ENCODE measurements around the gene SPACA9.

DNA sequence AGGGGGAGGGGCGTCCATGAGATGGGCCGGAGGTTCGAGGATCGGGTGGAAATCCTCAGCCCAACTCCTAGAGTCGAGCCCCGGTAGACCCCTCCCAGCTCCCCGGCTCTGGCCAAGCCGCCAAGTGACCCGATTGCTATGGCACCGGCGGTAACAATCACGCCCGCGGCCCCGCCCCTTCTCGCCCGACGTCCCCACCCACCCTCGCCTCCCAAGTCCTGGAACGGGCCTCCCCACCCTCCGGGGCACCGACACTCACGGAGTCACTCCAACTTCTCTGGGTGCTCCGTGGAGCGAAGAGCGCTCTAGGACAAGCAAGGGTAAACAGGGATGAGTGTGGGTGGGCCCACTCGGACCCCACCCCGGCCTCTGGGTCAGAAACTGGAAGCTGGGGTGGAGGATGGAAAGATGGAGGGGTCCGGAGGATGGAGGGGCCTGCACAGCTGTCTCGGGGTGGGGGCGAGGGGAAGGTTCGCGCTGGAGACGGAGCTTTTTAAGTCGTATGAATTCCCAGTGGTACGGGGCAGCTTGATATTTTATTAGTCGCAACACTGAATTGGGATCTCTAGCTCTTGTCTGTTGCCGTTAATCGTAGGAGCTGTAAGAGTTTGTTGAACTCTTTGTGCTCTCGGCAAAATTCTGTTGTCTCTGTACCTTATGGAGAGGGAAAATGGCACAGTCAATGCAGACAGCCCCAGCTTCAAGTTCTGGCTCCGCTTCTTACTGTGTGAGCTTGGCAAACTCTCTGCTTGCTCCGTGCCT is at the start of gene SPACA9:
- TF ChIP-seq, protein P1, sequence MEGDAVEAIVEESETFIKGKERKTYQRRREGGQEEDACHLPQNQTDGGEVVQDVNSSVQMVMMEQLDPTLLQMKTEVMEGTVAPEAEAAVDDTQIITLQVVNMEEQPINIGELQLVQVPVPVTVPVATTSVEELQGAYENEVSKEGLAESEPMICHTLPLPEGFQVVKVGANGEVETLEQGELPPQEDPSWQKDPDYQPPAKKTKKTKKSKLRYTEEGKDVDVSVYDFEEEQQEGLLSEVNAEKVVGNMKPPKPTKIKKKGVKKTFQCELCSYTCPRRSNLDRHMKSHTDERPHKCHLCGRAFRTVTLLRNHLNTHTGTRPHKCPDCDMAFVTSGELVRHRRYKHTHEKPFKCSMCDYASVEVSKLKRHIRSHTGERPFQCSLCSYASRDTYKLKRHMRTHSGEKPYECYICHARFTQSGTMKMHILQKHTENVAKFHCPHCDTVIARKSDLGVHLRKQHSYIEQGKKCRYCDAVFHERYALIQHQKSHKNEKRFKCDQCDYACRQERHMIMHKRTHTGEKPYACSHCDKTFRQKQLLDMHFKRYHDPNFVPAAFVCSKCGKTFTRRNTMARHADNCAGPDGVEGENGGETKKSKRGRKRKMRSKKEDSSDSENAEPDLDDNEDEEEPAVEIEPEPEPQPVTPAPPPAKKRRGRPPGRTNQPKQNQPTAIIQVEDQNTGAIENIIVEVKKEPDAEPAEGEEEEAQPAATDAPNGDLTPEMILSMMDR (conservative IDR thresholded peaks at IDR 0.05; ENCODE audit: low read depth, low read length): no peak
- TF ChIP-seq SMC3 (IDR thresholded peaks at IDR 0.05; ENCODE audit: low read depth, low read length) (no peak), CHD1 (IDR thresholded peaks at IDR 0.05; ENCODE audit: low read depth, low read length) (no peak), POLR2A (IDR thresholded peaks at IDR 0.05; ENCODE audit: low read depth, low read length) (no peak; the same call in 1 of the 2 replicates), RAD21 (IDR thresholded peaks at IDR 0.05; ENCODE audit: low read length) (no peak), FOS (IDR thresholded peaks at IDR 0.05; ENCODE audit: low read depth, low read length) (no peak), MAFK (IDR thresholded peaks at IDR 0.05; ENCODE audit: low read depth, low read length) (no peak), NFE2L2 (IDR thresholded peaks at IDR 0.05; ENCODE audit: low read depth, low read length) (no peak)
- TF ChIP-seq, protein P2, sequence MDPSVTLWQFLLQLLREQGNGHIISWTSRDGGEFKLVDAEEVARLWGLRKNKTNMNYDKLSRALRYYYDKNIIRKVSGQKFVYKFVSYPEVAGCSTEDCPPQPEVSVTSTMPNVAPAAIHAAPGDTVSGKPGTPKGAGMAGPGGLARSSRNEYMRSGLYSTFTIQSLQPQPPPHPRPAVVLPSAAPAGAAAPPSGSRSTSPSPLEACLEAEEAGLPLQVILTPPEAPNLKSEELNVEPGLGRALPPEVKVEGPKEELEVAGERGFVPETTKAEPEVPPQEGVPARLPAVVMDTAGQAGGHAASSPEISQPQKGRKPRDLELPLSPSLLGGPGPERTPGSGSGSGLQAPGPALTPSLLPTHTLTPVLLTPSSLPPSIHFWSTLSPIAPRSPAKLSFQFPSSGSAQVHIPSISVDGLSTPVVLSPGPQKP (IDR thresholded peaks at IDR 0.05; ENCODE audit: borderline replicate concordance, low read depth, low read length): no peak
- TF ChIP-seq, protein P3, sequence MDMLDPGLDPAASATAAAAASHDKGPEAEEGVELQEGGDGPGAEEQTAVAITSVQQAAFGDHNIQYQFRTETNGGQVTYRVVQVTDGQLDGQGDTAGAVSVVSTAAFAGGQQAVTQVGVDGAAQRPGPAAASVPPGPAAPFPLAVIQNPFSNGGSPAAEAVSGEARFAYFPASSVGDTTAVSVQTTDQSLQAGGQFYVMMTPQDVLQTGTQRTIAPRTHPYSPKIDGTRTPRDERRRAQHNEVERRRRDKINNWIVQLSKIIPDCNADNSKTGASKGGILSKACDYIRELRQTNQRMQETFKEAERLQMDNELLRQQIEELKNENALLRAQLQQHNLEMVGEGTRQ (IDR thresholded peaks at IDR 0.05; ENCODE audit: low read depth, low read length): no peak
